Measurements from ENCODE around the gene ZSCAN25.
"Not testable (repeated sequence)": the region's sequence is repeated elsewhere in the genome, so short reads cannot be mapped to it uniquely, and the experiment has no call there.

Gene ZSCAN25

DNA sequence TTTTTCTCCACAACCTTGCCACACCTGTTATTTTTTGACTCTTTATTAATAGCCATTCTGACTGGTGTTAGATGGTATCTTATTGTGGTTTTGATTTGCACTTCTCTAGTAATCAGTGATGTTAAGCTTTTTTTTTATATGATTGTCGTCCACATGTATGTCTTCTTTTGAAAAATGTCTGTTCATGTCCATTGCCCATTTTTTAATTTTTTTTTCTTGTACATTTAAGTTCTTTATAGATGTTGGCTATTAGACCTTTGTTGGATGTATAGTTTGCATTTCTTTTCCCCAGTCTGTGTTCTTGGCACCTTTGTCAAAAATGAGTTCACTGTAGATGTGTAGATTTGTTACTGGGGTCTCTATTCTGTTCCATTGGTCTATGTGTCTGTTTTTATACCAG, 28.8 kb downstream of the ZSCAN25 start:
- no peak for DNase-seq (ENCODE audit: low spot score)

DNA sequence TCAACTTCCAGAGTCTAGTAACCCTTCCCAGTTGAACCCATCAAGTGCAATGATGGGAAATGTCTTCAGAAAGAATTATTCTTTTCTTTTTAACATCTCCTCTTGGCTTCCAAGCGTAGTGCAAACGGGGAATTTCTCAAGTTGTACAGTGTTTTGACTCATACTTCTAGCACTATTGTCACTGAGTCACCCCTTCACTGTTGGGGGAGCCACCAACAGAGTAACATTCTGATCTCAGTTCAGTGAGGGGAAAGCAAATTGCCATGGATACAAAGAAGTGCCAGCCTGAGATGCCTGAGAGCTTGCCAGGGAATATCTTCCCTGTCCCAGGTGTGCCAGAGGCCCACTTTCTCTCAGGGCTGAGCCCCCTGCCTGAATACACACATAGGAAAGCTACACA, 32.1 kb downstream of the ZSCAN25 start:
- DNase-seq (ENCODE audit: low spot score) = no peak

DNA sequence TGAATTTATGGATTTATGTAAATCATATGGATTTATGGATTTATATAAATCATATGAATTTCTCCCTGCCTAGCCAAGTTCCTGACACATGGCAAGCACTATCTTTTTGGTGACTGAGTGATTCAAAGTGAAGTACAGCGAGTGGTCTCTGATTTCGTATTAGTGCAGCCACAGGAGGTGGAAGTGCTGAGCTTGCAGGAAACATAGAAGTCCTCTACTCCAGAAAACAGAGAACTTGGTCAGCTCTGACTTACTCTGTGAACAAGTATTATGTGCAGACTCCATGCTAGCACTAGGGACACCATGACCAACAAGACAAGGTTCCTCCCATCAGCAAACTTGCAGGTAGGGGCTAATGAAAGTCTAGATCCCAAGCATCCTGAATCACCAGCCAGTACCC, 34.5 kb downstream of the ZSCAN25 start:
- no peak for DNase-seq (ENCODE audit: low spot score)

- DNase-seq (ENCODE audit: low spot score) = no peak
These were observed 35.9 kb downstream of the ZSCAN25 start for GRCh38 chr7:99652671-99653070.

GRCh38 chr7:99653269-99653668, 36.5 kb downstream of the ZSCAN25 start:
- not testable (repeated sequence) for DNase-seq (ENCODE audit: low spot score)

DNA sequence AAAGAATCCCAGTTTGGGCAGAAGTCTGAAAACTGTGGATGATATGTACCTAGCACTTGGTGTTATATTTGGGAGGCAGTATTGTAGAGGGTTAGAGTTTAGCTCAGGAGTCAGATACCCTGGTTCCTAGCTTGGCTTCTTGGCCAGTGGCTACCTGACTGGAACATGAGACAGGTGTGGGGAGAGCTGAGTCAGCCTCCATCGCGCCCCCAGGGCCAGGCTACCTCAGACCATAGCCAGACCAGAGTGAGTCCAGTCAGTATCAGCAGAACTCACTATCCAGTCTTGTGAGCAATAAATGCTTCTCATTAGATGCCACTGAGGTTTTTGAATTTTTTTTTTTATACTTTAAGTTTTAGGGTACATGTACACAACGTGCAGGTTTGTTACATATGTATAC, 37.0 kb downstream of the ZSCAN25 start:
- no peak for DNase-seq (ENCODE audit: low spot score)

- not testable (repeated sequence) for DNase-seq (ENCODE audit: low spot score)
These were observed 37.9 kb downstream of the ZSCAN25 start for GRCh38 chr7:99654626-99655025.

DNA sequence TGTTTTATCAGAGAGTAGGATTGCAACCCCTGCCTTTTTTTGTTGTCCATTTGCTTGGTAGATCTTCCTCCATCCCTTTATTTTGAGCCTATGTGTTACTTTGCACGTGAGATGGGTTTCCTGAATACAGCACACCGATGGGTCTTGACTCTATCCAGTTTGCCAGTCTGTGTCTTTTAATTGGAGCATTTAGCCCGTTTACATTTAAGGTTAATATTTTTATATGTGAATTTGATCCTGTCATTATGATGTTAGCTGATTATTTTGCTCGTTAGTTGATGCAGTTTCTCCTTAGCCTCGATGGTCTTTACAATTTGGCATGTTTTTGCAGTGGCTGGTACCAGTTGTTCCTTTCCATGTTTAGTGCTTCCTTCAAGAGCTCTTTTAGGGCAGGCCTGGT, 41.1 kb downstream of the ZSCAN25 start:
- DNase-seq (ENCODE audit: low spot score) = not testable (repeated sequence)

DNA sequence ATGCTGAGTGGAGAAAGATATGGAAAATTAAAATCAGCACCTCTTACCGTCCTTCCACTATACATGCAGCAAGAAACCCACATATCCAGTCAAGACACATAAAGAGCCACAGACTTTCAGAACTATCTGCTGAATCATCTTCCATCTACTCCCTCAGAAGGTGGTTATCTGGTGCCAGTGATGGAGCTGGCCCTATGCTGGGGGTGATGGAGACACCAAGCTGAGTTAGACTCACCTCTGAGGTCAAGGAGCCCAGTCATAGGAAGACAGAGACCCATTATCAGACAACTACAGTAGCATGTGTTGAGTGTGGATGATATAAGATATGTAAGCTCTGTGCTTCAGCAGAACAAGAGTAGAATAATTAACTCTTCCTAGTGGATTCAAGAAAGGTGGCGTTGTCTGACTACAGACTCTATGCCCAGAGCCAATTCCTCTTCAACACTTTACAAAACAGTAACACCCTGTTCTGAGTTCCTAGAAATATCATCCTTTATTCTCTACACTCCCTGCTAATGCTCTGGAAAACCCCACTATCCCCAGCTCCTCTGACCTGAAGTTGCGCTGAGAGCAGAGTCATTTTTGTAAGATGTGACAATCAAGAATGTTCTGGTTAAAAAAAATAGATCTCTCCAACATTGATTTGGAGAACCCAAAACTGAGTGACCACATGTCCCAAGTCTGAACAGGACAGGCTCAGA, 48.7 kb downstream of the ZSCAN25 start:
- no peak for DNase-seq (ENCODE audit: low spot score)

DNA sequence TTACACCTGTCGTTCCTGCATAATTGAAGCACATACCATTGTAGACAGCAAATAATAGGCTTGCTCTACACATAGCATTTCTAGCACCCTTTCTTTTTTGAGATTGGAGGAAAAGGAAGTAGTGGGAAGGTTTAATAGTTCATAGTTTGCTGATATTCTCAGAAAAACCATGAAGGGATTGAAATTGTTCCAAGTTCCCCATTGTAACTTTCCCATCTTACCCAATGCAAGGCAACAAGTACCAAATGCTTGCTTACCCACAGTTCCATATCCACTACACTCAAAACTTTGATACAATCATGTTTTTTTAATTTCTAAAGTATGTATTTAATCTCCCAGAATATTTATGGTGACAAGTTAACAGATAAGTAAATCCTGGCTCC, 49.3 kb downstream of the ZSCAN25 start:
- DNase-seq (ENCODE audit: low spot score) = no peak

DNA sequence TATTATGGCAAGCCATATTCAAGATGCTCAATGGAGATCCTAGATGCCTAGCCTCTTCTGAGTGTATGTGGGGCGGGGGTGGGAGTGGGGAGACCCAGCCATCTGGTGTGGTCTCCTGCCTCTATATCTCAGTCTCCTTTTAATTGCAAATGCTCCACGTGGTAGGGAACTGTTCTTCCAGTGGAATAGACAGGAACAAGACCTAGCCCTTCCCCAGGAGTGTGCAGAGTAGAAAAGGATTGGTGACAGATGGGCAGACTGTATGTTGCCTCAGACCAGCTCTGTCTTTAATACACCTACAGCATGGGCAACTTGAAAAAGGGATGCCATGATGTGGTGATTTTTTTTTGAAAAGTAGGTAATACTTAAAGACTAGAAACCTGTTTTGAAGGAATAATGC, 50.4 kb downstream of the ZSCAN25 start:
- DNase-seq (ENCODE audit: low spot score) = no peak

GRCh38 chr7:99668541-99668940, 51.8 kb downstream of the ZSCAN25 start:
- DNase-seq (ENCODE audit: low spot score) = no peak

GRCh38 chr7:99669782-99670181, 53.0 kb downstream of the ZSCAN25 start:
- no peak for DNase-seq (ENCODE audit: low spot score)

DNA sequence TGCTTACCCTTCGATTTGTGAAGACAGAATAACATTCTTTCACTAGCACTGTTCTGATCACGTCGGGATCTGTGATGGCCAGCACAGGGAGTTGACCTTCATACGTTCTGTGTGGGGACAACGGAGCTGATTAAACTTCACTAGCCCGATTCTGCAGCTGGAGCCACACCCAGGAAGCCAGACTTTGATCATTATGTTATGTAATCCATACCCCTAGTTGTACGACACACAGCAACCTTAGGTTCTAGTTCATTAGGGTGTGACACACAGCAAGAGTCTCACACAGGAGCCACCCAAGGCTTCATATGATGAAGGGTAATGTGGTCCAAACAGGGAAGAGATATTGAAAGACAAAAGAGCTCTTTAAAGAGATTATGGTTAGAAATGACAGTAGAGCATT, 55.8 kb downstream of the ZSCAN25 start:
- DNase-seq (ENCODE audit: low spot score) = no peak

DNA sequence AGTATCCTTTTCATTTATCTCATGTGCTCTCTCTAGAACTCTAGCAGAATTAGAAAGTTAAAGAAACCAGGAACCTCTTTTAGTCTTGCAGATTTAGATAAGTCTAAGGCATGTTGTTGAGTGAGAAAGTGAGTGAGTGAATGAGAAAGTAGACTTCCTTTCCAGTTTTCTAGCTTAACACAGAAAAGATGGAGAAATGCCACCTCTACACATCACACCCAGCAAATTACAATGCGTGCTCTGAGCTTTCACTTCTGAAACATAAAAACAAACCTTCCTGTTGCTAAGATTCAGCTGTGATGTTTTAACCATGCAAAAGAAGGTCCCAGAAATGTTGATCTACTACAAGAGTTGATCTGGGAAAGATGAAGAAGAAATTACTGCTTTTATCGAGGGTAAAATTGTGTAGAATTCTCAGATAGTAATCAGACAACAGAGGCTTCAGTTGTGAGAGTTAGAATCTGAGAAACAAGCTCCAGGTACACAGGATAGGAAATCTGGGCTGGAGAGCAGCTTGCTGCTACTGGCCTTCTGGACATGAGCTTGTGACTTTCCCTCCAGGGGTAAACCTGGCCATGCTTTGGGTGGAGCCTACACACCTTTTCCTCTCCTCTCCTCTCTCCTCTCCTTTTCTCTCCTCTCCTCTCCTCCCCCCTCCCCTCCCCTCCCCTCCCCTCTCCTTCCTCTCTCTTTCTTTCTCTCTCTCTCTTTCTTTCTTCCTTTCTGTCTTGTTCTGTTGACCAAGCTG, 58.4 kb downstream of the ZSCAN25 start:
- DNase-seq (ENCODE audit: low spot score) = no peak

DNA sequence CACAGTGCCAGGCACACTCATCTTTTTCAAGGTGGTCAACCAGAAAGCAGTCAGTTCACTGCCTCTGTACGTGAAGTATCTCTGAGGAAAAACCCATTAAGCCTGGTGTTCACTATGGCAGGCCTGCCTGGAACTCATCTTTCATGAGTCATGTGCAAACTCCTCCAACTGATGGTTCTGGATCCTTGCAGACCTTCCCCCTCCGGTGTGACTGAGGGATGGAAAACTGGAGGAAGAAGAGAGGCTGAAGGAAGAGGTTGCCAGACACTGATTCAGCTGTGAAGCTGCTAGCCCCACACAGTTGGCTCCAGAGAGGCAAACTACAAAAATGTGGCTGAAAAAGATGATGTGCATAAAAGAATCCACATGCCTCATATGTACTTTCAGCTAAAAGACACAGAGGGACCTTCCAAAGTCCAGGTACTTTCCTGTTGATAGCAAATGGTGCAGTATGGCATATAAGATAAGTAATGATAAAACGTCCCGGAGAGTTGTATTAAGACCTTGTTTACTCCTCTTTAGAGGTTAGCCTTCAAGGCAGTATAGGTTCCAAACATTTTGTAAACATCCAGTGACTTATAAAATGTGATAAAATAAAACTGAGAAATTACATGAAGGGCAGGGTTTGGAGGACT, 60.4 kb downstream of the ZSCAN25 start:
- no peak for DNase-seq (ENCODE audit: low spot score)

DNA sequence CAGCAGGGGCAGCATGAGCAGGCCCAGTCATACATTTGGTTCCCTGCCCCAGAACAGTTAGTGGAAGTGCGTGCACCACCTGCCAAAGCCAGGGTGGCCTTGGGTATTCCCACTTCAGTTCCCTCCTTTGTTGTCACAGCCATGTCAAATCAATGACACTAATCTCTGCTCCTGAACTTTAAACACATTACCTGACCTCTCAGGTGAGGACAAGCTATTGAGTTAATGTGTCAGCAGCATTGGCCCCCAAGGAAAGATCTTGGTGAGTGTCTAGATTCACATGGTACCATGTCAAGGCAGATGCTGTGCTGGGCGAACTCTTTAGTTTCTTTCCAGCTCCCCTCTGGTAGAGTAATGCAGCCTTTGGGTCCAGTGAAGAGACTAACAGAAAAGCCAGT, 60.9 kb downstream of the ZSCAN25 start:
- DNase-seq (ENCODE audit: low spot score) = no peak

DNA sequence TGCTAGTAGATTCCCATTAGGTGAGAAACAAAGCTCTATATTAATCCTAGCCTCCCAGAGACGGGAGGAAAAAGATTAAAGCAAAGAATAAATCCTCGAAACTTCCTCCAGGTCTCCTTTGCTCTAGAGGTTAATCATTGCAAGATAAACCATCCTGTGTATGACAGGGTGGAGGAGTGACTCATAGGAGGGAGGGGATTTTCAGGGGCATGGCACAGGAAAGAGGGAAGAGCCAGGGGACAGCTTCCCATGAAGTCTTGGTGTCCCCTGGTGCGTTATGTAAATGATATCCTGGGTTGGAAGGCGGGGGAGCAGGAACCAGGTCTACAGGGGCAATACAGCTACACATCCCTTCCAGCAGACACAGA, 62.3 kb downstream of the ZSCAN25 start:
- no peak for DNase-seq (ENCODE audit: low spot score)

GRCh38 chr7:99679400-99680191, 62.9 kb downstream of the ZSCAN25 start, which contains the start of gene CYP3A5:
Gene CYP3A5 (minus strand): TSS chr7:99679996. CDS start chr7:99679896, 100 bp downstream.
- no peak for DNase-seq (ENCODE audit: low spot score)
